ENCODE results near the gene CADM1.

- TF ChIP-seq EZH2 (IDR thresholded peaks at IDR 0.05; ENCODE audit: borderline replicate concordance, control insufficient read depth, low read depth, low read length) (no peak), CTCF (IDR thresholded peaks at IDR 0.05 in 2 of 3, conservative IDR thresholded peaks at IDR 0.05 in 1 of 3; ENCODE audit: control insufficient read depth in 2 of 3, extremely low read depth in 1 of 3, insufficient read depth in 1 of 3, low read depth in 3 of 3, low read length in 3 of 3) (no peak), POLR2AphosphoS5 (IDR thresholded peaks at IDR 0.05; ENCODE audit: low read length) (no peak), POLR2AphosphoS2 (IDR thresholded peaks at IDR 0.05; ENCODE audit: low read depth, low read length) (no peak), EP300 (IDR thresholded peaks at IDR 0.05; ENCODE audit: borderline replicate concordance in 1 of 2, control insufficient read depth in 1 of 2, low read depth in 2 of 2, low read length in 2 of 2) (no peak), NFYB (IDR thresholded peaks at IDR 0.05; ENCODE audit: insufficient read depth, low read depth, low read length) (no peak)
Measured at GRCh38 chr11:115322553-115323203, 181.5 kb downstream of the CADM1 start.
